ENCODE measurements around the gene ACSL1.

Gene ACSL1

DNA sequence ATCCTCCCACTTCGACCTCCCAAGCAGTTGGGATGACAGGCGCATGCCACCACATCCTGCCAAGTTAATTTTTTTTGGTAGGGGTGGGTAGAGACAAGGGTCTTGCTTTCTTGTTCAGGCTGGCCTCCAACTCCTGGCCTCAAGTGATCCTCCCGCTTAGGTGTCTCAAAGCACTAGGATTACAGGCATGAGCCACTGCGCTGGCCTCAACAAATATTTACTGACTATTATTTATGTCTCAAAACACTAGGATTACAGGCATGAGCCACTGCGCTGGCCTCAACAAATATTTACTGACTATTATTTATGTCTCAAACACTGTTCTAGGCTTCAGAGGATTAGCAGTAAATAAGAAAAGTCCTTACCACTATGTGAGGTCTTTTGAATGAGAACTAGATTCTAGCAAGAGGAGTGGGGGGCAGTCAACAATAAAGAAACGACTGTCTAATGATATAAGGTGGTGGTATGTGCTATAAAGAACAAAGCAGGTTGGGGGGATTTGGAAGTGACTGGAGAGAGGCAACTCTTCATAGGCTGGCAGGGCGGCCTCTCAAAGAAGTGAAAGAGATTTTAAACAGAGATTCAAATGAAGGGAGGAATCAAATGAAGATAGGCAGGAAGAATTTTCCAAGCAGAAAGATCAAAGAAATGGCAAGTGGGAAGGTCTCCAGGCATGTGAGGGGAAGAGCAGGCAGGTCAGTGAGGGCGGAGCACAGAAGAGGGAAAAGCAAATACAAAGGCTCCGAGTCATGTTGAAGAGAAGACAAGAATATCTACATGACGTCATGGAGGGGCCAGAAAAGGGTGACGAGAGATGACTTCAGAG is 12.7 kb upstream of the ACSL1 start:
- no peak for DNase-seq

DNA sequence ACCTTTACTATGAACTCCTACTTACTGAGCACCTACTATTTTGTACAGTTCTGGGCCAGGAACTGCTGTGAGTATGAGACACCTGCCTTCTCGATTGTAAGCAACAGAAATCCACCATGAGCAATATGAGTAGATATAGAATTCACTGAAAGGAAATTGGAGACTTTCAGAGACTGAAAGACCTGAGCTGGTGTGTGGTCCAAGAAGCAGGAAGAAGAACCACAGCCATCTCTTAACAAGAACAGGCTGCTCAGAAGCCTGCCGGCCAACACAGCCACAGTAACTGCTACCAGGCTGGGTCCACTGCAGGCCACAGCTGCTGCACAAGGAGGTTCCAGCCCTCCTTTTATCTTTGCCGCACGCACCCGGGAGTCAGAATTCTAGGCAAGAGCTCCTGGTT is 10.8 kb upstream of the ACSL1 start:
- DNase-seq = no peak

DNA sequence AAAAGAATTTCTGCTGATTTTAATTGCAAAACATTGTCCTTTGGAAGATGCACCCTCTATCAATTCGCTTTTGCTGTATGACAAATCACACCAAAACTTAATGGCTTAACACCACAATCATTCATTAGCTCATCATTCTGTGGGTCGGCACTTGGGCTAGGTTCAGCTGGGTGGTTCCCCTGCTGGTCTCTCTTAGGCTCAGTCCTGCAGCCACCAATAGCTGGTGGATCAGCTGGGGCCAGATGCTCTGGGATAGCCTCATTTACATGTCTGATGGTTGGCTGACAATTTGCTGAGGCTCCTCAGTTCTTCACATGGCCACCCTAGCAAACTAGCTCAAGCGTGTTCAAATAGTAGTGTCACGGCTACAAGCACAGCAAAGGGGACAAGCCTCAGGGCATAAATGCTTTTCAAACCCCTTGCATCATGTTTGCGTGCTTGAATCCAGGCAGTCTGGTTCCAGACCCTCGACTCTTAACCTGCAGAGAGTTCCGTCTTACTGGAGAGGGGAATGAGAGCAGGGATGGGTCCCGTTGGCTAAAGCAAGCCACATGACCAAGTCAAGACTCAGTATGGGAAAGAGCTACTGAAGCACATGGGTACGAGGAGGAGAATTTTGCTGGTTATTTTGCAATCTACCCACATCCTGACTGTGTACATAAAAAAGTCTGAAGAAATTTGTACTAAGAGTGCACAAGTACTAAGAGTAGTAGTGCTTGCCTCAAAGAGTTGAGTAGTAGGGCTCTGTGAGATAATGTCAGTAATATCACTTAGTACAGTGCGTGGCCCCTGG is 7.5 kb upstream of the ACSL1 start:
- DNase-seq = peak; percentile 15

DNA sequence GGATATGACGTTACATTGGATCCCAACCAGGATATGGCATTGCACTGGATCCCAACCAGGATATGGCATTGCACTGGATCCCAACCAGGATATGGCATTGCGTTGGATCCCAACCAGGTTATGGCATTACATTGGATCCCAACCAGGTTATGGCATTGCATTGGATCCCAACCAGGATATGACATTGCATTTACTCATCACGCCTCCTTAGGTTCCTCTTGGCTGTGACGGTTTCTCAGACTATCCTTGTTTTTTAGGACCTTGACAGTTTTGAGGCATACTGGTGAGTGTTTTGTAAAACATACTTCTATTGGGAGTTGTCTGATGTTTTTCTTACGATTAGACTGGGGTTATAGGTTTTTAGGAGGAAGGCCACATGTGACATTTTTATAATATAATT is 5.4 kb upstream of the ACSL1 start:
- no peak for DNase-seq

DNA sequence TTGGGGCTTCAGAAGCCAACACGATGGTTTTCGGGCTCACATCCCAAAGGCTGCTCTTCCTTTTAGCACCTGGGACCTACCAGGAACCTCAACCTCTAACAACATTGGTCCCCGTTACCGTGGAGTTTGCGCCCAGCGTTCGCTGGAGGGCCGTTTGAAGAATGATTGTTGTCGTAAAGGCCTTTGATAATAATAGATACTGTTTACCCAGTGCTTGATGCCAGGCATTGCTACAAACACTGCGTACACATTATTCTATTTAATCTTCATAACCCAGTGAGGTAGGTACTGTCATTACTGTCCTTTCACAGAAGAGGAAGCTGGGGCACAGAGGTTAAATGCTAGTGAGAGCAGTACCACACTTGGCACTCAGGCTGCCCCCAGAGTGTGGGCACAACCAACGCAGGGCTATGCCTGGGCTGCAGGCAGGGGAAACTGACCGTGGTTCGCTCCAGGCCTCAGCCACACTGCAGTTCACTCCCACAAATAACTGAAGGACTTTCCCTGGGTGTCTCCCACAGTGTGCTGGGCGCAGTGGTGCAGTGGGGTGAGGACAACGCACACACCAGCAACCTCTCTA is 1.0 kb upstream of the ACSL1 start:
- DNase-seq = no peak

DNA sequence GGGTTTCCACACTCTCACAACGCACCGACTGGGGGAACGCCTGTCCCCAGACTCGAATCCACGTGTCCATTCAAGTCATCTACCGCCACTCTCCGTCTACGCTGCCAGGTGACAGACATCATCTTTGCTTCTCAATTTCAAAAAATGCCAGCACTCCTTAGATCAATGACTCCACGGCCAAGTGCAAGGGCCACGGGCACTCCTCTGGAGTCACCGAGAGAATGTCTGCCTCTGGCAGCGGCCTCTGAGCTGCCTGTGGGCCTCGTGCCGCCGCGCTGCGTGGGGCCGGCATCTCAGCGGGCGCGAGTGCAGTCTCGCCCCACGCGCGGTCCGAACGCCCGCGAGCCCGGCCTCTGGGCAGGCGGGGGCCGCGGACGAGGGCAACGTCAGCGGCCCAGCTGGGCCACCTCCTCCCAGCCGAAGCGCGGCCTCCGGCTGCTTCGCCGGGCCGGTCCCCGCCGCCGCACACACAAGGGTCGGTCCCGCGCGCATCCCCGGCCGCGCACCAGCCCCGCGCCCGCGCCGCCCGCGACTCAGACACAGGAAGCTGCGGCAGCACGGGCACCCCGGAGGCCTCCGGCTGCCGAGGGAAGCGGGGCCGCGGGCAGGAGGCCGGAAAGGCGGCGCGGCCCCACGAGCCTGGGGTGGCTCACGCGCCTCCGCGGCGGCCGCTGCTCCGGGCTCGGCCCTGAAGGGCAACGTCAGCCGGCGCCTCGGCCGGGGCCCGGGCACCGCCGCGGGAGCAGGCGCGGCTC is 450 bp downstream of the ACSL1 start:
- no peak for DNase-seq

DNA sequence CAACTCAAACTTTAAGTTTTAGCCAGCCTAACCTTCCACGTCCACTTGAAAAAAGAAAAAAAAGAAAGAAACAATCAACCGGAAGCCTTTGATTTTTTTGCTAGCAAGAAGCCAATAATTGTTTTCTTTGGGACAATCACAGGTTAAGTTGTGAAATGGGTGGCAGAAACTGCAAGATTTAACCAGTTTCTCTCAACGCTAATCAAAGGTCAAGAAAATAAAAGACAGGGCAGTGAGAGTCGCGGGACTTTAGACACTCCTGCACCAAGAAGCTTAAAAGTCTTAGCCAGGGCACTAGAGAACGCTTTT is 1.0 kb downstream of the ACSL1 start:
- DNase-seq = no peak

DNA sequence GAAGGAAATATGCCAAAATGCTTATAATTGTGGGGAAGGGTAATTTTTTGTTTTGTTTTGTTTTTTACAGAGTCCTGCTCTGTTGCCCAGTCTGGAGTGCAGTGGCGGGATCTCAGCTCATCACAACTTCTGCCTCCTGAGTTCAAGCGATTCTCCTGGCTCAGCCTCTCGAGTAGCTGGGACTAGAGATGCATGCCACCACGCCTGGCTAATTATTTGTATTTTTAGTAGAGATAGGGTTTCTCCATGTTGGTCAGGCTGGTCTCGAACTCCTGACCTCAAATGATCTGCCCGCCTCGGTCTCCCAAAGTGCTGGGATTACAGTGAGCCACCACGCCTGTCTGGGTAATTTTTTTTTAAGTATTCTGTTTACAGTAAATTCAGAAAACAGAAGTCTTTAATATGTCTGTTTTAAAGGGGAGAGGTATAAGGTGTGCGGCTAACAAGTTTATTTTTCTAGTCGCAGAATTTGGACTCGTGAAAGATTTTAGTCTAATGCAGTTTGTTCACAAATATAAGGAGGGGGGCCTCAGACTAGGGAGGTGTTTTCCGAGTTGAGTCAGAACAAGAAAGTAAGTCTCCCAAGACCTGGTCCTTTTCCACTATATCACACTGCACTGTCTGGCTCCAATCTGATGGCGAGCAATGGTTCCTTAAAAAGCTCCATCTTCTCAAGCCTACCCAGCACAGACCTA is 1.5 kb downstream of the ACSL1 start:
- no peak for DNase-seq

DNA sequence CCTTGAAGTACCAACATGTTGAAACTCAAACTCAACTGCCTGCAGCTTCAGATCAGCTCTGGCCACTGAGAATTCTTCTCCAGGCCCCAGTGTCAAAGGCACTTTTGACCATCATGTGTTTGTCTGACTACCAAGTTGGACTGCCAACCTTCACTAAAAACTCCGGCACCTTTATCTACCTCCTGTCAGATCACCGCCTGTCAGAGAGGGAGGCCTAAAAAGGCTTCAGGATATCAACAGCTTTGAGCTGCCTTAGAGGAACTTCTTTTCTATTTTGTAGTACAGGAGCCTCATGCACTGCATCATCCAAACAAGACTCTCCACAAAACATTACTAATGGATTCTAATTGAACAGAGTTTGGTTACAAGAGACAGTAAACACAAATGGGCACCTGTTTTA is 2.8 kb downstream of the ACSL1 start:
- DNase-seq = no peak

DNA sequence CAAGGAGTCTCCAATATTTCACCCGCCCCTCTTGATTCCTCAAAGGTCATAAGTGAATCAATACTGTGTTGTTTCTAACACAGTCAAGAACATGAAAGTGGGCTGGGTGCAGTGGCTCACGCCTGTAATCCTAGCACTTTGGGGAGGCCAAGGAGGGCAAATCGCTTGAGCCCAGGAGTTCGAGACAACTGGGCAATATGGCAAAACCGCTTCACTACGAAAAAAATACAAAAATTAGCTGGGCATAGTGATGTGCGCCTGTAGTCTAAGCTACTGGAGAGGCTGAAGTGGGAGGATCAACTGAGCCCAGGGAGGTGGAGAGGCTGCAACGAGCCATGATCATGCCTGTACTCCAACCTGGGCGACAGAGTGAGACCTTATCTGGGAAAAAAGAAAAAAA is 3.4 kb downstream of the ACSL1 start:
- no peak for DNase-seq

DNA sequence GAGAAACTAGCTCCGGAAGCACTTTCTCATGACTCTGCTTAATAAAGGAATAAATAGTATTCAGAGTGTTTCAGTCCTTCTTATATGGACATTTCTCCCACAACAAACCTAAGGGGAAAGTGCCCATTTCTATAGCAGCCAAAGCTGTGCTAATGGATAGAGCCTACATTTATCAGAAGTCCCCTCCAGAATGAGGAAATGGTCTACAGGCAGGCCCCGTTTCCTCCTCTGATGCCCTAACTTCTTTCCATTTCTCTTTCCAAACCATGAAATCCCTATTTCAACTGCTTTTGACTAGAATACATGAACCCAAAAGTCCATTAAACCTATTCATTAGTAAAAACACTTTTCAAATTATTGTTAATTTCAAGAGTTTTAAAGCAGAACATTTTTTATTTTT is 4.5 kb downstream of the ACSL1 start:
- DNase-seq = no peak

DNA sequence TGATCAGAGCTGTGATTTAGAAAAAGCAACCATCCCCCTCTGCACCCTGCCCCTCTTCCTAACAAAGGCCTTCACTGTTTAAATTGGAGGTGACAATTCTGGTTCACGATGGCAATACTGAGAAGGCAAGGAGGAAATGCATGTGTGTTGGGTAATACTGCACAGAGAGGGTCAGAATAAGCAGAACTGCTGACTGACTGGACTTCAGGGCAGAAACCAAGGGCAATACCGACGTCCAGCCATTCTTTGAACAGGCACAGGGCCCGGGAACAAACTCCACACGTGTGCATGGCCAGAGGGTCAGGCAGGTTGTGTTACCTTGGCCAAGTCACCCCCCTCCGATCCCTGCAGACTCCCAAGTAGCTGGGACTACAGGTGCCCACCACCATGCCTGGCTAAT is 6.0 kb downstream of the ACSL1 start:
- no peak for DNase-seq

DNA sequence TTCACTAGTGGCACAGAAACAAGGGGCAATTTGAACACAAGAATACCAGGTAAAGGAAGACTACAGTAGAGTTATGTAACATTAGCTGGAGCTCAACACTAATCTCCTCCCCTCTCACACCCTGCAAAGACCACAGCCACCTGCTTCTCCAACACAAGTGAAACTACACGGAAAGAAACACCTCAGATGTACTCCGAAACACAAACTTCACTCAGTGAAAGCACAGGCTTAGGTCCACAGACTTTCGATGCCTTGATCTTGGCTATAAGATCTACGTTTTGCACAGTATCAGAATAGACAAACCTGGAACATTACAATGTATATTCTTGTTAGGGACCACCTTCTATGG is 7.6 kb downstream of the ACSL1 start:
- DNase-seq = no peak

DNA sequence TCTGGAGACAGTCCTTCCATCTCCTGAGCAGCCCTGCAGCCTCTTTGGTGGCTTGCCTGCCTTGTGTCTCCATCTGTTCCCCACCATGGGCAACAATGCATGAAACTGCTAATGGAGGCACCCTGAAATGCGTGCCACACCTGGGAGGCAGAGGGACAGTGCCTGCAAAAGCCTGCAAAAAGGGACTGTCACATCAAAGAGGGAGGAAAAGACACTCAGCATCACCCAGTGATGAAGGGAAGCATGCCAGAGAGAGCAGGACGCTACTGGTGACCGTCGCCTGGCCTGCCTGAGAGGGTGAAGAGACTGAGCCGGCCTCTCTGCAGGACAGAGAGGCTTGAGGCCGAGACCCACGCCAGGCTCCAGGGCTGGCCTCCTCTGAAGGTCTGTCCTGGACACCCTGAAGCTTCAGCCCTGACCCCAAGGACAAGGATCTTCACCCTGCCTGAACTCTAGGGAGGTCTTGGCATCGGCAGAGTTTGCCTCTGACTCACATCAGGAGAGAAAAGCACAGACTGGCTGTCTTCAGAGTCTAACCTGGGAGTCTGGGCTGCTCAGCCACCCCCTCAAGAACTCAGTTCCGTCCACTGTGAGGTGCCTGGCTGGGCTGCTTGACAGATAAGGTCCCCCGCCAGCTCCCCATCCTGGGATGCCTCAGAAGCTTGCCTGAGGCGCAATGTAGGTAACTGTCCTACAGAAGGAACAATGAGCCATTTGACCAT is 8.1 kb downstream of the ACSL1 start:
- no peak for DNase-seq

DNA sequence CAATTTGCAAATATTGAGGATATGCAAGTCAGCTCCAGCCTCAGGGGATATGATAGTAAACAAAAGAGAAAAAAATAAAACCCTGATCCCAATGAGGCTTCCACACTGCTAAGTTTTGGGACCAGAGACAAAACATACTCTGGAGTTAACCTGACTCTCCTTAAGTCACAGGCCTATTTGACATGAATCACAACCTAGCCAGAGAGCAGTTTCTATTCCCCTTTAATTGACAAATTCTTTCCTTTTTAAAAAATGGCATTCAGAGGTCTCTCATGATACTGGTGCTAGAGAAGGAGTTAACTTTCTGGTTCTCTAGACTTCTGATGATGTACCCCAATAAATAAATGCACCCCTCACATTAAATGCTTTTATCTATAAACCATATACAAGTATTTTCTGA is 8.8 kb downstream of the ACSL1 start:
- DNase-seq = no peak

DNA sequence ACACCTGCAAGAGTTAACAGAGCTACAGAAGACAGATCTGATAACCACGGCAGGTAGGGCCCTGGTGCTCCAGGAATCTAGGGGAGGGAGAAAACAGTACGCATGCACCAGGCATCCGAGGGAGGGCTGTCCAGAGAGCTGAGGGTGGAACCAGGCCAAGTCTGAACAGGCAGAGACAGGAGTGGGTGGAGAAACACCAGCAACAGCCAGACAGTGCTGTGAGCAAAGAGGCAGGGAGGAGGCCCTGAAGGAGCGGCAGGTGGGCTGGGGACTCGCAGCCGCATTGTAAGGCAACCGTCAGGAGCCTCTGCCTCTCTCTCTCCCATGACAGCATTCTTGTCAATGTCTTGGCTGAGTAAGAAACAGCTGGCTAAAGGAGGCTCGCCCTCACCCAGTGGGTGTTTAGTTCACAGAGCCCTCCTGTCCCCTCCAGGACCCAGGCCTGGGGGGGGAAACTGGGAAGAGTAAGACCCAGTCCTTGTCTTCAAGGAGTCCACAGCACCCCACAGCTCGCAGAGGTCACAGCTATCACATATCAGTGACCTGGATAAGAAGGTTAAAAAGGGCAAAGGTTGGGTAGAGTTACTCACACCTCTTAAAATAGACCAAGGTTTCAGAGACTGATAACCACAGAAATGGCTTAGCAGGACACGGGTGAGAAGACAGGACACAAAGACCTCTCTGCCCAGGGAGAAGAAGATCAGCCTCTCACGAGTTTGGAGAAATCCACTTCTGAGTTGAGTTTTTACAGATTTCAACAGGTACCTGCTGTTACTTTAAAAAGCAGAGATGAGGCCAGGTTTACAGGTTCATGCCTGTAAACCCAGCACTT is 10.5 kb downstream of the ACSL1 start:
- DNase-seq = peak; percentile 54

DNA sequence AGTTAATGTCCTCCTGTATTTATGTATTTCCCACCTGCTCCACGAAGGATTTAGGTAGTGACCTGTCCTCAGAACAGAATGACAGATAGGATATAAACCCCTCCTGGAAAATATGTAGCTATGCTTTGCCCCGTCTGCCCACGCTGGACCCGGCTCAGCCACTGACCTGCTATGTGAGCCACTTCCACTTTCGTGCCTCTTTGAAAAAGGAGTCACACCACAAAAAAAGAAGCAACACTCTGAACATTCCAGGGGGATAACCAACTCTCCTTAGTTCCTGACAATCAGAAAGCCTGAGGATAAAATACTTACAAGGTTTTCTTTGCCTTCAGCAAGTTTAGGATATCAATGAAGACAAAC is 11.1 kb downstream of the ACSL1 start:
- DNase-seq = no peak

DNA sequence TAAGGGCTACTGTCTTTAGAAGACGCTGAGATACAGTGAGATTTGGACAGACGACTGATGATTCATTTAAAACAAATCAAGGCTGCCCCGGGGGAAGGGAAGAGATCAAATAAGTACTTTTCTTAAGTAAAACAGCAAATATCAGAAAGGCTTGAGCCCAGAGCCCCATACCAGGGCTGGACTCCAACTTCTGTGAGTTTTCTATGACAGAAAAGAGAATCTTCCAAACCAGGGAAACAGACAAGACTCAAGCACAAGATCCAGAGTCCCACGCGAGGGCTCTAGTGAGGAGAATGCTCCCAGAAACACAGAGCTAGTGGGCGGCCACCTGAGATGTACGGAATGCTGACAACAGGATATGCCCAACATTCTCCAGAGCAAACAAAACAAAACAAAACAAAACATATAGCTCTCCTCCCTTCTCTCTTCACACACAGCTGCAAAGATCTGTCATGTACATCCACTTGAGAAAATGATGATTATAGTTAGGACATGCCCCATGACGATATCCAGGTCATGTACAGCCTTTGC is 13.1 kb downstream of the ACSL1 start:
- no peak for DNase-seq

DNA sequence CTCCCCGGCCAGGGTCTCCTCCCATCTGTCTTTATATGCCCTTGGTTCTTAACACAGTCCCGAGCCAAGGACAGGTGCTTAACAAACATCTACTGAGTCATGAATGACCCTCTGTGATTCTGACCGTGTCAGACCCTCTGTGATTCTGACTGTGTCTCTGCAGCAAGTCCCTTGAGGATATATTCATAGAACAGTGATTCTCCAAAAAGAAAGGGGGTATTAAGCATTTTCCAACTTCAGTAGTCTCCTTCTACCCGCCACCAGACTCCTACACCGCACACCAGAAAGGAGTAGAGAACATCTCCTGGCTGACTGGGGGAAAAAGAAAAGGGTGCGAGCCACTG is 13.6 kb downstream of the ACSL1 start:
- DNase-seq = no peak

DNA sequence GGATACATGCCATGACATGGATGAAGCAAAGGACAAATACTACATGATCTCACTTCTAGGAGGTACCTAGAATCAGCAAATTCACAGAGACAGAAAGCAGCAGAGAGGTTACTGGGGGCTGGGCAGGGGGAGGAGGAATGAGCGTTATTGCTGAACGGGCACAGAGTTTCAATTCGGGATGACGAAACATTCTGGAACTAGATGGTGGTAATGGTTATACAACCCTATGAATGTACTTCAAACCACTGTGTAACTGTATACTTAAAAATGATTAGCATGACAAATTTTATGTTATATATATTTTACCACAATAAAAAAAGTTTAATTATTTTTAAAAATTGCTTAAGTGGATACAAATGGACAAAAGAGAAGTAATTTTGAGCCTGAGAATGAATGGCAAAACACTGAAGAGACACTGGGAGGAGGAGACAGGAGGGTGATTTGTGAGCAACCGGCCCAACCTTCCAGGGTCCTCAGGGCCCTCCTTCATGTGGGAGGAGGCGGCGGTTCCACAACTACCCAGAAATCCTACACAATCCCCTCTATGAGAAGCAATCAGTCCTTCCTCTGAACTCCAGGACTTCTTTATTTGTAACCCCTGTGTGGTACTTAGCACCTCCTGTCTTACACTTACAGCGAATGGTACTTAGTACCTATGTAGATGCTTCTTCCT is 14.1 kb downstream of the ACSL1 start:
- DNase-seq = no peak

DNA sequence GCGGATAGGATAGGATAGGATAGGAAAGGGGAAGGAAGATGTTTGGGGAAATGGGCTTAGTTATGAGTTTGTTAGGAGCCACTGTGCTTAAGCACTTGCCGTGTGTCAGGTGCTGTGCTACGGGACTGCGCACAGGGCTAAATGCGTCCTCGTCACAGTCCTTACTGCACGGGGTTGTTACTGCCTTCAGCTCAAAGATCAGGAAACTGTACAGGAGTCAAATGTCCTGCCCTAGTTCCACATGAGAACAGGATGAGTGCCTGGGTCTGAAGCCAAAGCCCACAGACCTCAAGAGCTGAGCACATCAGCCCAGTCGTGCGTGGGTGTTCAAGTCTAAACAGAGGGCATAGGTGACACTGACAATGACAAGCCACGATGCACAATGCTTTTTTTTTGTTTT is 15.0 kb downstream of the ACSL1 start:
- DNase-seq = no peak

Measured in NK-92 treated with Interleukin-12 subunit alpha and Interleukin-12 subunit beta, amount 100 ng/mL, for 24 hours (cell line).